ENCODE measurements around the gene TUBB1. TPM values are rescaled to one million over a fixed set of nuclear protein-coding genes. Genes with fewer than 3 reads are reported as not detected.

Gene TUBB1
- total and polyA plus RNA-seq, 2 of the 13 experiments (the other 11 are each of a cell fraction or from before 2014, with no cell fraction given), result 0.11 to 57.6 TPM

GRCh38 chr20:59015411-59015810 is 3.8 kb upstream of the TUBB1 start (continued):
- TF ChIP-seq ZNF225 (CRISPR knock-in tag; IDR thresholded peaks at IDR 0.05) (no peak; the same call in 1 of the 2 replicates), ZBTB25 (CRISPR knock-in tag; IDR thresholded peaks at IDR 0.05) (no peak), ZFP36 (IDR thresholded peaks at IDR 0.05; ENCODE audit: borderline replicate concordance, low read depth, low read length, partially characterized antibody) (no peak), ZNF362 (CRISPR knock-in tag; IDR thresholded peaks at IDR 0.05; ENCODE audit: borderline replicate concordance) (no peak), PATZ1 (CRISPR knock-in tag; IDR thresholded peaks at IDR 0.05) (no peak), ZNF709 (CRISPR knock-in tag; IDR thresholded peaks at IDR 0.05) (no peak), AGO1 (IDR thresholded peaks at IDR 0.05; ENCODE audit: low read depth, low read length, poor library complexity, severe bottlenecking) (peak; percentile 64), ZZZ3 (CRISPR knock-in tag; IDR thresholded peaks at IDR 0.05; ENCODE audit: borderline replicate concordance) (no peak), THAP9 (CRISPR knock-in tag; IDR thresholded peaks at IDR 0.05; ENCODE audit: borderline replicate concordance) (no peak), TEAD2 (CRISPR knock-in tag; IDR thresholded peaks at IDR 0.05) (no peak), ASH2L (IDR thresholded peaks at IDR 0.05; ENCODE audit: insufficient read length, low read depth, low read length) (no peak), ZNF567 (CRISPR knock-in tag; IDR thresholded peaks at IDR 0.05; ENCODE audit: borderline replicate concordance) (peak; percentile 5; the same call in 1 of the 2 replicates), ZNF891 (CRISPR knock-in tag; IDR thresholded peaks at IDR 0.05) (no peak), ZNF724P (CRISPR knock-in tag; IDR thresholded peaks at IDR 0.05; ENCODE audit: borderline replicate concordance) (peak; percentile 4; the same call in 1 of the 2 replicates), HNF4A (CRISPR knock-in tag; IDR thresholded peaks at IDR 0.05) (no peak), E2F5 (CRISPR knock-in tag; conservative IDR thresholded peaks at IDR 0.05) (no peak), FOXP4 (CRISPR knock-in tag; IDR thresholded peaks at IDR 0.05) (peak; percentile 13; the same call in 1 of the 2 replicates)
- TF ChIP-seq, protein P1, sequence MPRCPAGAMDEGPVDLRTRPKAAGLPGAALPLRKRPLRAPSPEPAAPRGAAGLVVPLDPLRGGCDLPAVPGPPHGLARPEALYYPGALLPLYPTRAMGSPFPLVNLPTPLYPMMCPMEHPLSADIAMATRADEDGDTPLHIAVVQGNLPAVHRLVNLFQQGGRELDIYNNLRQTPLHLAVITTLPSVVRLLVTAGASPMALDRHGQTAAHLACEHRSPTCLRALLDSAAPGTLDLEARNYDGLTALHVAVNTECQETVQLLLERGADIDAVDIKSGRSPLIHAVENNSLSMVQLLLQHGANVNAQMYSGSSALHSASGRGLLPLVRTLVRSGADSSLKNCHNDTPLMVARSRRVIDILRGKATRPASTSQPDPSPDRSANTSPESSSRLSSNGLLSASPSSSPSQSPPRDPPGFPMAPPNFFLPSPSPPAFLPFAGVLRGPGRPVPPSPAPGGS (CRISPR knock-in tag; IDR thresholded peaks at IDR 0.05), result no peak
